ENCODE results near the gene SPNS2.

The SPNS2 gene

DNA sequence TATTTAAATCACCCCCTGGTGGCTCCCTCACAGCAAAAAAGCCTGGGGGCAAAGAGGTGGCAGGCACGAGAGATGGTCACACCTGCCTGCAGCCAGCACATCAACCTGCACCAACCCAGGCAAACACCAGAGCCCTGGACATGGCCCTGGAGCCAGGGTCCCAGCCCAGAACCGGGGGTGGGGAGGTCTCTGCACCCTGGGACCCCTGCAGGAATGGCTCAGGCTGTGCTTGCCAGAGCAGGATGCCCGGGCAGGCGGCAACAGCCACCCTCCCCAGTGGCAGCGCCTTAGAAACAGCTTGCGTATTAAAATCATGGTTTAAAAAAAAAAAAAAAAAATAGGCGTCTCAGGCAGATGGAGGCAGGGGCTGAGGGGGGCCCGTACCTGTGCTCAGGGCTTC, 40.3 kb downstream of the SPNS2 start:
- DNase-seq = no peak

DNA sequence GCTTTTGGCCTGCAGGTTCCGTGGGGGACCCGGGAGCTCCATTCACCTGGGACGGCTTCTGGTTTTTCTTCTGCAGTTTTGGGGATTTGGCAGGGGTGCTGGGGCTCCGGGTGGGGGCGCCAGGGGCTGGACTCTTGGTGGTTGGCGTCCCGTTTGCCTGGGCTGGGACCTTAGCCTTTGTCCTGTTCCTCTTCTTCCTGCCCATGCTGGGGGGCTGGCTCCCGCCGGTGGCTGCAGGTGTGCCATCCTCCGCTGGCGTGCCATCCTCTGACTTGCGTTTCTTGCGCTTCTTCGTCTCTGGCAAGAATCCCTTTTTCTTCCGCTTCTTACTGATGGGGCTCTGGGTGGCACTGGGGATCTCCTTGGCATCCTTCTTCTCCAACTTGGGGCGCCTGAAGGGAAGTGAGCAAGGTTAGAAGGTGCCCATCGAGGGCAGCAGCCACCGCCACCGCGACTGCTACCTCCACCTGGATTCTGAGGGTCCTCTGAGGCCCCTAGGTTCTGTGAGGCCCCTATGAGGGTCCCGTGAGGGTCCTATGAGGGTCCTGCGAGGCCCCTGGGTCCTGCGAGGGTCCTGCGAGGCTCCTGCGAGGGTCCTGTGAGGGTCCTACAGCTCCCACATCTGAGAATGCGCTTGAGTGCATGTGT, 41.0 kb downstream of the SPNS2 start:
- no peak for DNase-seq

DNA sequence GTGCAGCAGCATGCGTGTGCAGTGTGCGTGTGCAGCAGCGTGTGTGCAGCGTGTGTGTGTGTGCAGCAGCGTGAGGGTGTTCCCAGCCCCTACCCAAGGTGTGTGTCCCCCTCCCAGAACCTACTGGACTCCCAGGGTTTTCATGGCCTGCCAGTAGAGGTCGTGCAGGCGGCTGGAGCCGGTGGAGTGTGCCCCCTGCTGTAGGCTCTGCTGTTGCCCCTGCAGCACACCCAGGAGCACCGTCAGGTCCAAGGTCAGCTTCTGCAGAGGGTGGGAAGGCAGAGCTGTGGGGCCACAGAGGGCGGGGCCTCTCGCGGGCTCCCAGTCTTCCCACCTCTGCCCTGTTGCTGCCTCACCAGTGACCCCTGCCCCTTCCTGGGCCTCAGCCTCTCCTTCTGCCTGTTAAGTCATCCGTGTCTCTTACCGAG, 41.6 kb downstream of the SPNS2 start:
- no peak for DNase-seq

DNA sequence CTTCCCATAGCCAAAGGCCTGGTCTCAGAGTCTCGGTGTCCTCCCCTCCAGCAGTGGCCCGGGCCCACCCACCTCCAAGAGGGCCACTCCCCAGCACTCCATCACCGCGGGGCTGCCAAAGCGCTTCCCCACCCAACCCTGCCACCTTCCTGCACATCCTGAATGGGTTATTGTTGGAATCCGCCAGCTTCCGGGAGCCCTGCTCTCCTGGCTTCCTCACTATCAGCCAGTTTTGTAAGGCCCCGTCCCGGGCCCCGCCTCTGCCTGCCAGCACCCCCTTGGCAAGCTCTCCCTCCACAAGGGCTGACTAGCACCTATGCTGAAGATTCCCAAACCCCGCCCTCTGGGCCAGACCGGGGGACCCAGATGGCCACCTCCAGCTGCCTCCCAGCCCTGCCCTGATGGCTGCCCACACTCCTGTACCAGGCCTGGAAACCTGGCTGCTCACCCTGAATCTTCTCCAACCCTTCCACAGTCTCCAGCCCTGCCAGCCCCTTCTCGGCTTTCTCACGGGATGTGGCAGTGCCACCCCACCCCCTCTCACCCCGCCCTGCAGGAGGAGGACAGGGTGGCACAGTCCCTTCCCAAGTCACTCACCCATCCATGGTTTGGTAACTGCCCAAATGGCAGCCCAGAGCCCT, 42.1 kb downstream of the SPNS2 start:
- DNase-seq = no peak

DNA sequence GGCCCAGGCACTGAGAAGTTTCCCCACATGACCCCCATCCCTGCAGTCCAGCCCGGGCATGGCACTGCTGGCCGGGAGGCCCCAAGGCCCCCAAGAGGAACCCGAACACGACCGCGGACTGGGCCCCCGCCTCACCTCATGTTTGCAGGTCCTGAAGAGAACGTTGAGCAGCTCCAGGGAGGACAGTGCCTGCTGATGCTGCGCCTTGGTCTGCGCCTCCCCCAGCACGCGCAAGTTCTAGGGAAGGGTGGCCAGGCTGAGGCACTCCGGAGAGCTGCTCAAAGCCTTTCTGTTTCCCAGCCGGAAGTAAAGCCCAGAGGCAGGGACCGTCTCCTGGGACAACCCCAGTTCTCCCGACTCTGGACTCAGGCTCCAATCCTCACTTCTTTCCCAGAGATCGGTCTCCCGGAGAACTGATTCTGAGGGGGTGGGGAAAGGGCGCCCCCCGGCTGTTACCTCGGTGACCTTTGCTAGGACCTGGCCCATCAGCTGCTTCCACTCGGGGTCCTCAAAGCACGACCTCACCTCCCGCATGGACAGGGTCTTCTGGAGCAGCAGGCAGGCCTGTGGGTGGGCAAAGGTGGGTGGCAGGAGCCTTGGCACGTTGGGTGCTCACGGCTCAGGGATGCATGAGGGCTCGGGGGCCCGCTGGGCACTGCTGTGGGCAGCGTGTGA, 42.8 kb downstream of the SPNS2 start:
- no peak for DNase-seq

DNA sequence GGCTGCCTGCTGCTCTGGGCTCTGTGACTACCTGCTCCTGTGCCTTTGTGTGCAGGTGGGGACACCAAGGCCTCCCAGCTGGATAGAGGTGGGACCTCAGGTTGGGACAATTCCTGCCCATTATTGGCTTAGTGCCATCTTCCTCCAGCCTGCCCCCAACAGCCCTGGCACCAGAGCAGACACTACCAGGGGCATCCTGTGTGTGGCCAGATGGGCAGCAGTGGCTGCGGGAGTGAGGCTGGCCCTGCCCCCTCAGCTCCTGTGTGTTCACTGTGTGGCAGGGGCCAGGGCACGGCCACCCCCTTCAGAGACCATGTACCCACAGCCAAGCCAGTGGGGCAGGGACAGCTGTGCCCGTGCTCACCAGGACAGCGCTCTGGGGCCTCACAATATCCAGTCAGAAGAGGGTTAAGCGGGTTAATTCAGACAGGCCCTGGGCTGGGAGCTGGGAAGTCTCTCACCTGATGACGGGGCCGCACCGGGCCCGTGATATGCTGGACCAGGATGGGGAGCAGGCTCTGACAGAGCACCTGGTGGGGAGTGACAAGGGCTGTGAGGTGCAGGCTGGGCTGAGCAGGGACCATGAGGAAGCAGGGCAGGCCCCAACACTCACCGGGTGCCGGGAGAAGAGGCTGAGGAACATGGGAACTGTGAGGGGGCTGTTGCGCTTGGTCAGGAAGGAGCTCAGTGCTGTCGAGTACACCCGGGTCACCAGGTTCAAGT, 43.5 kb downstream of the SPNS2 start:
- no peak for DNase-seq

DNA sequence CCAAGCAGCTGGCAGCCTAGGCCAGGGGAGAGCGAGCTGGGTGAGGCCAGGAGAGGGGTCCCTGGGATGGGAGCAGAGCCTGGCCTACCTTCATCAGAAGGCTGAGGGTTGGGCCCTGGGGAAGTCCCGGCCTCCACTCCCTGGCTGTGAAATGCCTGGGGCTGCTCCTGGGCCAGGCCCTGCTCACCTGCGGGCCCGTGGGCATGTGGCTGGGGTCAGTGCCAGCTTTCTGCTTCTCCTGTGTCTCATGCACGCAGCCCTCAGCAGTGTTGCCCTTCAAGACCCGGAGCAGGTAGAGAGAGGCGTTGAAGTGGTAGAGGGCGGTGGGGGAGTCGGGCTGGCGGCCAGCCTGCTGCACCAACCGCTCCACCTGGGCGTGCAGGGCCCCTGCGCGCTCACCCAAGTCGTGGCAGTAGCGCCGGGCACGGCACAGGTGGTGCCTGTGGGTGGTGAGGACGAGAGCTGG, 44.1 kb downstream of the SPNS2 start:
- DNase-seq = no peak

DNA sequence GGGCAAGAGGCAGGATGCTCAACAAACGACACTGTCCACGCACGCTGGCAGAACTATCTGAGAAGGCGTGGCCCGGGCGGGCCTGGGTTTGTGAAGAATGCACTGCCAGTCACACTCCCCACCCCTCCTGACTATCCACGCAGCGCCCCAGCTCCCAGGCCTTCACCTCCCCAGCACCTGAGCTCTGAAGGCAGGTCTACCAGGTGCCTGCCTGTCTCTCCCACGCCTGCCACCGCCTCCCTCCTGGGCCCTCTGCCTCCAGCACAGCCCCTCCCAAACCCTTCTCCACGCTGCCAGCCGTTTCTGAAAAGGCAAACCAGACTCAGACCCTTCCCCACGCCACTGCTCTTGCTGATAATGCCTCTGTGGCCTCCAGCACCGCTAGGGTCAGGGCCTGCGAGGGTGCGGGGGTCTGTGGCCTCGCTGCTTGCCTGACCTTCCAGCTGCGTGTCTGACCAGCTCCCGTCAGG, 44.9 kb downstream of the SPNS2 start:
- DNase-seq = no peak

DNA sequence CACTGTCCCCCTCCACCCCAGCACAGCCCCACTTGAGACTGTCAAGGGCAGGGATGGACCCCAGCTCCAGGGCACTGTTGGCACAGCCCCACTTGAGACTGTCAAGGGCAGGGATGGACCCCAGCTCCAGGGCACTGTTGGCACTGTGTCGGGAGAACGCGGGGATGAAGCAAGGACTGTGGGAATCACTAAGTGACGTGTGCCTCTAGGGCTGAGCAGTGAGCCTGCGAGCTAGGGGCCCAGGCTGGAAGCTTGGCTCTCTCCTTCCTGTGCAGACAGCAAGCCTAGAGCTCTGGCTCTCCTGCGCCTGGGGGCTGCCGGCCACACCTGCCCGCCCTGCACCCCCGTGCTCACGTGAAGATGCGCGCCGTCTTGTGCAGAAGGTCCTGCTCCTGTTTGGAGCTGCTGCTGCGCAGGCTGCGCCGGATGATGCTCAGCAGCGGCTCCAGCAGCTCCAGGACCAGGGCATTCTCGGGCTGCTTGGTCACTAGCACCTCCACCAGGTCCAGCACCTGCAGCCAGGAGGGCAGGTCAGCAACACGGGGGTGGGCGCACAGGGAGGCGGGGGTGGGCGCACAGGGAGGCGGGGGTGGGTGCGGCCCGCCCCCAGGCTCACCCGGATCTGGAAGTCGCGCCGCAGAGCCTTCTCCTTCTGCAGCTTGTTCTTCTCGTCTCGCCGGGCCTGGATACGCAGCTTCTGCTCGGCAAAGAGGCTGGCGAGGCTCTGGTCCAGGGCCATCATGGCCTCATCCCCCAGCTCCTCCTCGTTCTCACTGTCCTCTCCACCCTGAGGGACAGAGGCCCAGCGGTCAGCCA, 45.7 kb downstream of the SPNS2 start:
- DNase-seq = no peak

DNA sequence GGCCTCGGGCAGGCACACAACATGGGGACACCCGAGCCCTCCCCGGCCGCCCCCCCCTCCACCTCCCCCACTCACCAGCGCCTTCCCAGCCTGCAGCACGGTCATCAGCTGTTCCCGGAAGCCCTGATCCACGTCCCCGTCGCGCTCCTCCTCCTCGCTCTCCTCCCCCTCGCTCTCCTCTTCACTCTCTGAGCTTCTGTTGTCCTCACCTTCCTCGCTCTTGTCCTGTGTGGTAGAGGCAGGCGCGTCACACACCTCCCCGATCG, 46.2 kb downstream of the SPNS2 start:
- DNase-seq = no peak

DNA sequence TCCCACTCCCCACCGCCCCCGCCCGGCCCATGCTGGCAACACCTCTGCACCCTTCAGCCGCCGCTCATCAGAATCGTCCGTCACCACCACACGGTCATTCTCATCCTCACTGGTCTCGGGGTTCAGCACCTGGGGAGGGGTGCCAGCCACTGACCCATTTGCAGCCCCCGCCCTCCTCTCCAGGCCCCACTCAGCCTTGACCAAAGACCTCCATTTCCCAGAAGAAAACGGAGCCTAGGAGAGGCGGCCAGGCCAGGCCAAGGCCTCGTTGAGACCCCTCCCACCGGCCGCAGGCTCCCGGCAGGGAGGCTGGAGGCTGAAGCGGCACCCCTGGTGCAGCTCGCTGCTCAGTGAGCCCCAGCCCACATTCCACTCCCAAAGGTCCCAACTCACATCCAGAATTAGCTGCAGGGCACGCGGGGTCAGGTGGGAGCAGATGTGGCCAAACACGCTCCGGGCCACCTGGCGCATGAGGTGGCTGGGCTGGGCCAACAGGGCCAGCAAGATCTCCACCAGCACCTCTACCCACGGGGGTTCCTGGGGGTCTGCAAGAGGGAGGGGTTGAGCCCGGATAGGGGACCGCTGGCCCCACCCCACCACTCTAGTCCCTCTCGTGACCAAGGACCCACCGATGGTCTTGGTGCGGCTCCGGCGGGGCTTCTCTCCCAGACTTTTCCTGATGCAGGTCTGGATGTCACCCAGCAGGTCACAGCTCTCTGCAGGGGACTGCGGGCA, 46.7 kb downstream of the SPNS2 start:
- DNase-seq = no peak

DNA sequence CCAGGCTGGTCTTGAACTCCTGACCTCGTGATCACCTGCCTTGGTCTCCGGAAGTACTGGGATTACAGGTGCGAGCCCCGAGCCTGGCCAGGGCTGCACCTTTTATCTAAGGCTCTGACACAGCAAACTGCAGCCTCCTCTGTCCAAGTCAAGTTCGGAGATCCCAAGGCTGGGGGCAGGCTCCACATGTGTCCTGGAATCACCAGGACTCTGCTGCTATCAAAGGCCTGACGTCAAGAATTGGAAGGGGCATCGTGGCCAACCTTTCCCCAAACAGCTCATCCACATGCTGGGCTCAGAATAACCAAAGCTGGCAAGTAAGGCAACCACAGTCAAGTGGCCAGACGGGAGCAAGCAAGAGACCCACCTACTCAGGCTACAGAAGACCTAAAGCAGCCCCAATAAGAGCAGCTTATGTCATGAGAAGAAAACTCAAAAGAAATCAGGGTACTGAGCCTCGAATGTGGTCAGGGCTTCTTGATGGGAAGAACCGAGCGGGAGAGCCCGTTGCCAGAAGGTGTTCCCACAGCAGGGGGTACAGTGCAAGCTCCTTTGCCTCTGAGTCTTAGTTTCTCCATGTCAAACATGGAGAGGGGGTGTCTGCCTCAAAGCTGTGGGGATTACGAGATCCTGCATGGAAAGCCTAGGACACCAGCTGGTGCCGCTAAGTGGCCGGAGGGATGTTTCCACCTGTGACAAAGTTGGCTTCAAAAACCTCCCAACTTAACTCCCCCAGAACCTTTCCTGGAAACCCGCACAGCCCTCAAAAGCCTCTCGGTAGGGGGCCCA, 48.6 kb downstream of the SPNS2 start:
- no peak for DNase-seq

DNA sequence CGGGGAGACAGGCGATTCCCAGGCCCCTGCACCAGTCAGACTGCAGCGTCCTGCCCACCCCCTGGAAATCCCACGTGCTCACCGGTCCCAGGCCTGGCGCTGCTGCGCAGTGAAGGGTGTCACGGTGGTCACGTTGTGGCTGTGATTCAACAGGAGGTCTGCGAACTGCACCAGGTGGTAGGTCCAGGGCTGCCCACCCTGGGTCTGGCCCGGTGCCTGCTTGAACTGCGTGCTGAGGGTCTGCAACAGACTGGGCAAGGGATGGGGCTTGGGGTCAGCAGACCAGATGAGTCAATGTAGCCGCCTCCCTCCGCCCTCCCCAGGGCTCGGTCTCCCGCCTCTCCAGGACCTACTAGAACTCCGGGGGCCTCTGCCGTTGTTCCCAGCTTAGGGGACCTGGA, 49.4 kb downstream of the SPNS2 start:
- DNase-seq = no peak

DNA sequence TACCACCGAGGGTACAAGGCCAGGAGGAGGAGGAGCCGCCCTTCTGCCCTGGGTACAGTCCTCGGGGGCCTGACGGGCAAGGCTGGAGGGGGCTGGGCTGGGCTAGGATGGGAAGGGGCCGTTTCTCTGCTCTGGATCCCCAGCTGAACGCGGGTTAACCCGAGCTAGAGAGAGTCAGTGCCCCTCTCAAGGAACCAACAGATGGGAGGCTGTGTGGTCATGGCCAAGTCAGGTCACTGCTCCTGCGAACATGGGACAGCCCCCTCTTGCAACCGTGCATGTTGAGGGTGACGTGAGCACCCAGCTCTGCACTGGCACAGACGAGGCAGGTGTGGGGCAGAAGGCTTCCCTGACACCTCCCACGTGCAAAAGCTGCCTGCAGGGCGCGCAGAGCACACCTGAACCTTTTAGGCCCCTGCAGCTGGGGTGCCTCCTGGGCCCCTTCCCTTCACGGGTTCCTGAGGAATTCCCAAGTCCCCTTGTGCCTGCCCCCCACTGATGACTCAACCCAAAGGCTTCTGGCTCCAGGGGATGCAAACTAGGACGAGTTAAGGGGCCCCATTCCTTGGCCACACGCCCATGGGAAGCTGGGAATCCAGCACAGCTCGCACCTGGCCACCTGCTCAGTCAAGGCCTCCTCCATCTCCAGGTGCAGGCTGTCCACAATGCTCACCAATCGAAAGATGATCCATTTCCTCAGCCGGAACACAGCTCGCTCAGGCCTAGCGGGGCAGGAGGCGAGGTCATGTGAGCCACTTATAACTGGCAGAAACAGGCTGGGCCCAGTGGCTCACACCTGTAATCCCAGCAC, 50.2 kb downstream of the SPNS2 start:
- no peak for DNase-seq

DNA sequence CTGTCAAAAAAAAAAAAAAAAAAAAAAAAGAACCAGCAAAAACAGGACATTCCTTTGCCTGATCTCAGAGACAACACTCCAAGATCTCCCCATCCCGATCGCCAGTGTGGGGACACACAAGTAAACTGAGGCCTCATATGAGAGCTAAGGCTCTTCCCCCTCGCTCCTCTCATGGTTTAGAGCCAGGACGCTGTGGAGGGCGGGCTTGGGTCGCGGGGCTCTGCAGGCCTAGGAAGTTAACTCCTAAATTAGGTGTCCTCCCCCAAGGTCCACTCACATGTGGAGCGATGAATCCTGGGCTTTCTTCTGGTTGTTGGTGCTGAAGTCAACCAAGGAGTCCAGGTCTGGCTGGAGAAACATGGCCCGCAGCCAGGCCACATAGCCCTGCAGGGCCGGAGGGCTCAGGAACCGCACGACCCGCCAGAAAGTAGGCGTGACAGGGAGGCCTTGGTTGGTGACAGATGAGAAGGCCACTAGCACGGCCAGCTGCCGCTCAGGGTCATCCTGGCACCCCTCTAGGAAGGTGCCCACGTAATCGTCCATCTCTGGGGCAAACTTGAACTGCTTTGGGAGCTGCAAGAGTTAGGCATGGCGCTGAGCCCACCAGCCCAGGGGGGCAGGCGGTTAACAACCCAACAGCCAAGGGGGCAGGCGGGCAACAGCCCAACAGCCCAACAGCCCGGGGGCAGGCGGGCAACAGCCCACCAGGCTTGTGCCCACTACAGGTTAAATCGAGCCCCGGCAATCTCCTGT, 51.3 kb downstream of the SPNS2 start:
- no peak for DNase-seq

DNA sequence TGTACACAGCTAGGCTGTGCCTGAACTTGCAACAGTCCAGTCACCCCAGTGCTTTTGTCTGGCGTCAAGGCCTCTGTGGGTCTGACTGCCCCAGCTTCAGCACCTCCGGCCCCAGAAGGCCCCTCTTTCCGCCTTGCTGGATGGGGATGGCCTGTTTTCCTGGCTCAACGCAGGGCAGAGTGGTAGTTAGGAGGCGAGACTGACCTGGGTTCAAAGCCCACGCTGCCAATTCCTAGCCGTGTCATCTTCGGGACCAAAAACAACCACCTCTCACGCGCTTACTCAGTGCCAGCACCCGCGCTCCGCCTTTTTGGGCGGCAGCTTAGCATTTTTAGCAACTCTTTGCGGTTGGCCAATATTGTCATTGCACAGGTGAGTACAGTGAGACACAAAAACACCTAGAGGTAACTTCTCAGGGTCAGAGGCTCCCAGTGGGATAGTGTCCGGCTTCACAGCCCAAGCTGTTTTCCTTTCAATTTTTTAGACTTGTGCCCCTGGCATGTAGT, 51.9 kb downstream of the SPNS2 start:
- DNase-seq = no peak

DNA sequence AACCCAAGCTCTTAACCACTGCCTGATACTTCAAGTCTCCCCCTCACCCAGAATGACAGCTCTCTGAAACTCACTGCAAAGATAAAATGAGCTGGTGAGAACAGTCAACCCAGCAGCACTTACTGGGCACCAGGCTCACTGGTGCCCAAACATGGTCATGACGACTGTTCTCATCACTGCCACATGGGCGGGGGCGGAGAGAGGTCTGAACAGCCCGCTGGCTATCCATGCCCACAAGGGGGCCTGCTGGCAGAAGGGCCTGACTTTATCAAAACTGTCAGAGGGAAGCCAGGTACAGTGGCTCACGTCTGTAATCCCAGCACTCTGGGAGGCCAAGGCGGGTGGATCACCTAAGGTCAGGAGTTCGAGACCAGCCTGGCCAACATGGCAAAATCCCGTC, 52.5 kb downstream of the SPNS2 start:
- no peak for DNase-seq

DNA sequence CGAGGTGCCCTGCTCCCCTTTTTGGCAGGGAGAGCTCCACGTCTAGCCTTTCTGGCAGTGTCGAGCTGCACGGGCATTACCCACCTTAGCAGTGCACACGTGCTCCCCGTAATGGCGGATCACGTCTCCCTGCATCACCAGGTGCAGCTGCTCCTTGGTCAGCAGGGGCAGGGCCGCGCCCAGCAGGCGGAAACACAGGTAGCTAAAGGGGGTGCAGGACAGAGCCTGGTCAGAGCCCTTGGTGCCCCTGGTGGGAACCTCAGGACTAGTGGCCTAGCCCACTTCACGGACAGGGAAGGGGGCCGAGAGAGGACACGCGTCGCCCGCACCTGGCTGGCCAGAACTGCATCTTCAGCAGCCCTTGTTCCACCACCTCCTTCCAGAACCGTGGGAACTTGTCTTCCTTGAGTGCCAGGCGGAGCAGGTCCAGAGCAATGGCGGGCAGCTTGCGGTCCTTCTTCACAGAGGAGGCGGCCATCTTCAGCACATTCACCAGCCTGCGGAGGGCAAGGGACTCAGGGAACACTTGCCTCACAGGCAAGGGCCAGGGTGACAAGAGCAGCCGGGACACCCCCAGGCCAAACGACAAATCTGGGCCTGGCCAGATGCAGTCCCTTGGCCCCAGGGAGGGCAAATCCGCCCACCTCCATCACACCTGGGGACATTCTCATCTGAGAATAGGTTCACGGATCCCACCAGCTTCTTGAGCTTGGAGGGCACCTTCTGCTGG, 53.3 kb downstream of the SPNS2 start:
- no peak for DNase-seq

DNA sequence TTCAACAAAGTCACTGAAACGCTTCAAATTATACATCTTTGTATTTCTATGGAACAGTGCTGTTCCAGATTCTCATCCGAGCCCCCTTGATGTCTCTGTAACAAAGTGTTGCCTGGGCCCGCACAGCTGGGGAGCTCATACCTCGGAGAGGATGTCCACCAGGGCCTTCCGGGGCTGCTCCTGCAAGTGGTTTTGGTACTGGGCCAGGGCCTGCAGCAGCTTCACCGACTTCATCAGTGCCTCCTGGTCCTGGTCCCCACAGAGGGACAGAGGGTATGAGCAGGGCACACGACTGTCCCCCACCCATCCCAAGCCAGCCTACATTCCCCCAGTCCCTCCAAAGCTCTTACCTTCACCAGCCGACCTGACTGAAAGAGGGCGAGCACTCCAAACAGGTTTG, 55.0 kb downstream of the SPNS2 start:
- no peak for DNase-seq
